HFFc6 (cell line): ENCODE data around the gene ZNF678. TPM values are rescaled to one million over a fixed set of nuclear protein-coding genes. Genes with fewer than 3 reads are reported as not detected.

Experiments used
- DNase-seq: peaks from one replicate; pipeline ENCODE4 v3.0.0-alpha.2; 2018
- H3K27ac Mint-ChIP-seq: 2 replicates; pipeline ENCODE4 v1.8.0; 2020; ENCODE audit warnings: mild to moderate bottlenecking, mixed read lengths
- H3K27me3 Mint-ChIP-seq: 2 replicates; pipeline ENCODE4 v1.8.0; 2021; ENCODE audit warnings: mild to moderate bottlenecking, moderate library complexity, mixed read lengths; ENCODE audit not compliant: insufficient read depth
- H3K36me3 Mint-ChIP-seq: 2 replicates; pipeline ENCODE4 v1.8.0; 2021; ENCODE audit warnings: low read depth, mixed read lengths
- H3K4me1 Mint-ChIP-seq: 2 replicates; pipeline ENCODE4 v1.8.0; 2020; ENCODE audit warnings: low read depth, mixed read lengths
- H3K4me3 Mint-ChIP-seq: 2 replicates; pipeline ENCODE4 v1.8.0; 2020; ENCODE audit warnings: mild to moderate bottlenecking, moderate library complexity, mixed read lengths
- H3K9me3 Mint-ChIP-seq: 2 replicates; pipeline ENCODE4 v1.8.0; 2020; ENCODE audit warnings: mild to moderate bottlenecking, mixed read lengths
- CTCF ChIP-seq: fragments of 200-600 bp; sonication (generic); IDR thresholded peaks from 2 replicates; pipeline ENCODE4 v1.5.0; 2021; ENCODE audit warnings: antibody characterized with exemption, mild to moderate bottlenecking
- long read RNA-seq: library from polyadenylated mRNA; unstranded; transcript quantifications from one replicate; pipeline ENCODE4 v2.0.0, GENCODE V29; 2019
- total RNA-seq, 6 experiments: library from RNA; stranded (reverse); fragmentation: NEBNext Ultra II Directional; extraction: Animal tissue kit (Norgen Biotek cat#: 25700); gene quantifications; 2 replicates in 1 of 6; 3 replicates in 5 of 6; pipeline ENCODE4 v1.2.3, GENCODE V29; 2021

ZNF678 gene
- 1 to 10 TPM; 2.1 to 3.4 (median 2.7) TPM for total RNA-seq
- long read RNA-seq, partial matches to known transcripts = 0 of 1 reads
- long read RNA-seq, other reads (novel, unspliced or antisense) = 1 of 1 reads

GRCh38 chr1:227563324-227564201, at the start of gene ZNF678:
Gene ZNF678, plus strand, starts transcription at chr1:227563556. Its CDS starts 87,436 bp downstream, at chr1:227650992.
- H3K4me1 Mint-ChIP-seq = peaks cover 11% of the 10 kb centered on the region
- peak; percentile 91 for DNase-seq
- TF ChIP-seq CTCF = no peak
- H3K27me3 Mint-ChIP-seq = peaks cover 9% of the 10 kb centered on the region
- H3K9me3 Mint-ChIP-seq = peaks cover 14% of the 10 kb centered on the region
- peaks cover 14% of the 10 kb centered on the region for H3K36me3 Mint-ChIP-seq
- peak within 1 kb of the TSS; percentile 95 for H3K4me3 Mint-ChIP-seq
- H3K27ac Mint-ChIP-seq = peak within 1 kb of the TSS; percentile 99

GRCh38 chr1:227518876-227519275, 44.5 kb upstream of the ZNF678 start:
- Mint-ChIP-seq H3K4me3 (no peak overlapping the region), H3K27ac (no peak overlapping the region), H3K36me3 (no peaks in the 10 kb centered on the region), H3K9me3 (no peaks in the 10 kb centered on the region), H3K4me1 (no peaks in the 10 kb centered on the region), H3K27me3 (peaks cover 4% of the 10 kb centered on the region)
- DNase-seq = no peak
- no peak for TF ChIP-seq CTCF

DNA sequence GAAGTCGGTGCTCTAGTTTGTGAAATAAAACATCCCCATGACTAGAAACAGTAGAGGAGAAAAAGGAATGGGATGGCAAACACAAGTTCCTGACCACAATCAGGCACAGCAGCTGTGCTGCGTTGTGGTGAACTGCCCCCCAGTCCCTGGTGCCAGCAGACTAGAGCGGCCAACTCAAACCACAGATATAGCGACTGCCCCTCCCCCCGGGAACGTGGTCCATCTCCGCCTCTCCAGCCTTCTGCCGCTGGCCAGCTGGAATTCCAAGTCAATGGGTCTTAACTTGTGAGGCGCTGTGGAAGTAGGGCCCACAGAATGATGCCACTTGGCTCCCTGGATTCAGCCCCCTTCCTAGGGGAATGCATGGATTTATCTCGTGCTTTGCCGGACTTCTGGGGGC, 41.6 kb upstream of the ZNF678 start:
- Mint-ChIP-seq H3K9me3 (peaks cover 5% of the 10 kb centered on the region), H3K27ac (no peak overlapping the region), H3K4me3 (no peak overlapping the region), H3K27me3 (peaks cover 4% of the 10 kb centered on the region), H3K4me1 (no peaks in the 10 kb centered on the region), H3K36me3 (no peaks in the 10 kb centered on the region)
- TF ChIP-seq CTCF = no peak
- no peak for DNase-seq

- DNase-seq = no peak
- Mint-ChIP-seq H3K9me3 (peaks cover 52% of the 10 kb centered on the region), H3K27me3 (no peaks in the 10 kb centered on the region; the same call in 1 of the 2 replicates), H3K4me1 (no peaks in the 10 kb centered on the region), H3K27ac (no peak overlapping the region), H3K36me3 (peaks cover 21% of the 10 kb centered on the region), H3K4me3 (no peak overlapping the region)
- TF ChIP-seq CTCF = no peak
Measured at GRCh38 chr1:227526524-227526923, 36.8 kb upstream of the ZNF678 start.

GRCh38 chr1:227532019-227532619, 31.2 kb upstream of the ZNF678 start:
- no peak overlapping the region for H3K27ac Mint-ChIP-seq
- peaks cover 37% of the 10 kb centered on the region for H3K36me3 Mint-ChIP-seq
- peaks cover 56% of the 10 kb centered on the region for H3K9me3 Mint-ChIP-seq

More at GRCh38 chr1:227532019-227532619, 31.2 kb upstream of the ZNF678 start:
- H3K27me3 Mint-ChIP-seq = no peaks in the 10 kb centered on the region; the same call in 1 of the 2 replicates
- no peak for TF ChIP-seq CTCF
- no peak for DNase-seq
- H3K4me3 Mint-ChIP-seq = no peak overlapping the region
- H3K4me1 Mint-ChIP-seq = no peaks in the 10 kb centered on the region
